K562 (cell line): Measurements from ENCODE around the gene CSNK1G2. TPM values are rescaled to one million over a fixed set of nuclear protein-coding genes. Genes with fewer than 3 reads are reported as not detected.

Experiments
- BCL6 ChIP-seq: fragments of 250-450 bp; sonication (Bioruptor Pico); IDR thresholded peaks from 2 replicates; pipeline ENCODE4 v1.4.0; 2020
- BDP1 ChIP-seq: IDR thresholded peaks from 3 replicates; pipeline ENCODE4 v1.6.1; 2011; ENCODE audit not compliant: insufficient read length, insufficient read depth
- CHD2 ChIP-seq: IDR thresholded peaks from 2 replicates; pipeline ENCODE4 v1.6.1; 2011; ENCODE audit warnings: low read depth, low read length
- CREB1 ChIP-seq, 2 experiments: sonication (generic) in 1 of 2; formaldehyde crosslinking in 1 of 2; IDR thresholded peaks; 2 replicates each; pipeline versions ENCODE4 v1.6.1 to v1.8.0; 2012 to 2022; ENCODE audit warnings: inconsistent platforms in 1 of 2, mild to moderate bottlenecking in 1 of 2, missing genetic modification reagents in 1 of 2, moderate library complexity in 1 of 2
- ESRRB ChIP-seq: fragments of 250-450 bp; sonication (Bioruptor Pico); IDR thresholded peaks from 2 replicates; pipeline ENCODE4 v1.5.0; 2020; ENCODE audit warnings: mild to moderate bottlenecking, moderate library complexity, borderline replicate concordance
- GABPB2 ChIP-seq: fragments of 250-450 bp; sonication (Bioruptor Pico); conservative IDR thresholded peaks from 2 replicates; pipeline ENCODE4 v1.5.1; 2021; ENCODE audit warnings: mild to moderate bottlenecking
- HMGXB4 ChIP-seq: sonication (generic); formaldehyde crosslinking; IDR thresholded peaks from 2 replicates; pipeline ENCODE4 v1.8.1; 2023; ENCODE audit warnings: mild to moderate bottlenecking, missing genetic modification reagents
- HNRNPUL1 ChIP-seq: fragments of 200-400 bp; formaldehyde crosslinking; IDR thresholded peaks from 2 replicates; pipeline ENCODE4 v1.6.1; 2017; ENCODE audit warnings: low read length
- KDM5B ChIP-seq: fragments of 200-600 bp; sonication (generic); IDR thresholded peaks from 2 replicates; pipeline ENCODE4 v1.6.1; 2012; ENCODE audit warnings: low read depth, mild to moderate bottlenecking, moderate library complexity, low read length, control low read depth, inconsistent platforms; ENCODE audit not compliant: insufficient replicate concordance
- MECOM ChIP-seq: fragments of 250-450 bp; sonication (Bioruptor Pico); IDR thresholded peaks from 2 replicates; pipeline ENCODE4 v1.8.0; 2022; ENCODE audit warnings: inconsistent platforms
- MEF2D ChIP-seq: conservative IDR thresholded peaks from 2 replicates; pipeline ENCODE4 v1.6.1; 2016; ENCODE audit warnings: low read depth, missing genetic modification characterization, missing compliant biosample characterization
- PHF8 ChIP-seq: fragments of 200-600 bp; sonication (generic); IDR thresholded peaks from 2 replicates; pipeline ENCODE4 v1.6.1; 2012; ENCODE audit warnings: mixed run types, mild to moderate bottlenecking, inconsistent platforms, low read length, moderate library complexity, borderline replicate concordance
- PKNOX1 ChIP-seq: fragments of 450-650 bp; IDR thresholded peaks from 2 replicates; pipeline ENCODE4 v1.6.1; 2016
- POLR3G ChIP-seq: IDR thresholded peaks from 2 replicates; pipeline ENCODE4 v1.6.1; 2011; ENCODE audit not compliant: insufficient read length, insufficient replicate concordance; ENCODE audit errors: extremely low read depth
- RBFOX2 ChIP-seq: fragments of 200-400 bp; formaldehyde crosslinking; IDR thresholded peaks from 2 replicates; pipeline ENCODE4 v1.6.1; 2017; ENCODE audit warnings: low read depth, mild to moderate bottlenecking, low read length, moderate library complexity
- RBM14 ChIP-seq: fragments of 200-400 bp; formaldehyde crosslinking; IDR thresholded peaks from 2 replicates; pipeline ENCODE4 v1.6.1; 2018; ENCODE audit warnings: low read depth, mild to moderate bottlenecking, low read length, moderate library complexity, borderline replicate concordance; ENCODE audit not compliant: insufficient read depth
- TAF1 ChIP-seq: IDR thresholded peaks from 2 replicates; pipeline ENCODE4 v1.6.1; 2011; ENCODE audit warnings: mild to moderate bottlenecking, low read length, moderate library complexity; ENCODE audit not compliant: insufficient read depth, control insufficient read depth, severe bottlenecking; ENCODE audit errors: extremely low read depth
- TAF15 ChIP-seq: fragments of 200-400 bp; formaldehyde crosslinking; IDR thresholded peaks from 2 replicates; pipeline ENCODE4 v1.6.1; 2017; ENCODE audit warnings: mild to moderate bottlenecking, low read depth, low read length, moderate library complexity
- ZC3H11A ChIP-seq: IDR thresholded peaks from 2 replicates; pipeline ENCODE4 v1.6.1; 2012; ENCODE audit warnings: low read depth, low read length, improper control_type of control experiment
- ZNF717 ChIP-seq: fragments of 250-450 bp; sonication (Bioruptor Pico); IDR thresholded peaks from 2 replicates; pipeline ENCODE4 v1.5.0; 2021
- polyA plus RNA-seq, 8 experiments: library from polyadenylated mRNA; depleted of rRNA in 4 of 8; stranded (reverse) in 5 of 8; unstranded in 3 of 8; fragments of >200 nt; fragmentation: Nextera tagmentation in 2 of 8; fragmentation: Illumina TruSeq in 1 of 8; extraction: Ambion mirVana in 2 of 8; extraction: Trizol in 1 of 8; gene quantifications; 2 replicates each; pipeline versions ENCODE4 v1.2.1 to v1.2.3, GENCODE V29; 2011 to 2014; ENCODE audit warnings: inconsistent platforms in 1 of 8, missing spikeins in 1 of 8
- total RNA-seq, 7 experiments: library from RNA; depleted of rRNA in 6 of 7; stranded (reverse); fragments of >200 nt in 6 of 7; fragmentation: Illumina TruSeq in 2 of 7; extraction: Trizol in 2 of 7; gene quantifications; 2 replicates each; pipeline versions ENCODE4 v1.2.1 to v1.2.3, GENCODE V29; 2011 to 2021; ENCODE audit warnings: low replicate concordance in 1 of 7
- TF ChIP-seq, protein P1 (sequence below): fragments of 450-650 bp; IDR thresholded peaks from 2 replicates; pipeline ENCODE4 v1.6.1; 2017; ENCODE audit warnings: antibody characterized with exemption
- TF ChIP-seq, protein P2 (sequence below): fragments of 250-450 bp; sonication (Bioruptor Pico); IDR thresholded peaks from 2 replicates; pipeline ENCODE4 v1.8.0; 2021; ENCODE audit warnings: mild to moderate bottlenecking, moderate library complexity

CSNK1G2 gene
- total and polyA plus RNA-seq, 9 of the 15 experiments (the other 6 are each of a cell fraction or from before 2014, with no cell fraction given), result 0.48 to 119 (median 49.5) TPM

DNA sequence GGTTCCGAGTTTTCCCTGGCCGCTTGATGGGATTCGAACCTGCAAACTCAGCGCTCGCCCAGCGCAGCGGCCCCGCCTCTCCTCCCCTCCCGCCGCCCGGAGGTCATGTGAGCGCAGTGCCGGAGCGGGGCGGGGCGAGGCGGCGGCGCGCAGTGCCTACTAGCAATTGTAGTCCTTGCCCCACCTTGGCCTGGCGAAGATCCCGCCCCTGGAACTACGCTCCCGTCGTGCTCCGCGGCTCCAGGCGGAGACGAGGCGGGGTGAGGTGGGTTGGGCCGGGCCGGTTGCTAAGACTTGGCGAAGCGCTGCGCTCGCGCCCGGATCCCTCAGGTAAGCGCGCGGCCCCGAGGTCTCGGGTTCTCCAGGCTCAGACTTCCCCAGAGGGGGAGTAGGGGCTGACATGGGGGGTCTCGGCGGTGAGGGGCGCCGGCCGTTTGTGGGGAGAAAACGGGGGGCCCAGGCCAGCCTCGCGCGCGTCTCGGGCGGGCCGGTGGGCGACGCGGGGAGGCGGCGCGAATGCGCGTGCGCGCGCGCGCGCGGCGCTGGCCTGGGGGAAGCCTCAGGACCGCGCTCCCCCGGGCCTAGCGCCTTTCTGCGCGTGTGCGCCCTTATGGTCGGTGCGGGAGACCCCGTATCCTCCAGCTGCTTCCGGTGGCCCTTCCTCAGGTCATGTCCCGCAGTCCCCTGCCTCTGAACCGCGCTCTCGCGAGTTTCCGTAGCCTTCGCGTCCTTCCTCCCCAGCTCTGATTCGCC is 35.7 kb upstream of the CSNK1G2 start, which contains the start of the genes ADAT3 and SCAMP4 (continued):
- TF ChIP-seq, protein P1, sequence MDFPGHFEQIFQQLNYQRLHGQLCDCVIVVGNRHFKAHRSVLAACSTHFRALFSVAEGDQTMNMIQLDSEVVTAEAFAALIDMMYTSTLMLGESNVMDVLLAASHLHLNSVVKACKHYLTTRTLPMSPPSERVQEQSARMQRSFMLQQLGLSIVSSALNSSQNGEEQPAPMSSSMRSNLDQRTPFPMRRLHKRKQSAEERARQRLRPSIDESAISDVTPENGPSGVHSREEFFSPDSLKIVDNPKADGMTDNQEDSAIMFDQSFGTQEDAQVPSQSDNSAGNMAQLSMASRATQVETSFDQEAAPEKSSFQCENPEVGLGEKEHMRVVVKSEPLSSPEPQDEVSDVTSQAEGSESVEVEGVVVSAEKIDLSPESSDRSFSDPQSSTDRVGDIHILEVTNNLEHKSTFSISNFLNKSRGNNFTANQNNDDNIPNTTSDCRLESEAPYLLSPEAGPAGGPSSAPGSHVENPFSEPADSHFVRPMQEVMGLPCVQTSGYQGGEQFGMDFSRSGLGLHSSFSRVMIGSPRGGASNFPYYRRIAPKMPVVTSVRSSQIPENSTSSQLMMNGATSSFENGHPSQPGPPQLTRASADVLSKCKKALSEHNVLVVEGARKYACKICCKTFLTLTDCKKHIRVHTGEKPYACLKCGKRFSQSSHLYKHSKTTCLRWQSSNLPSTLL, result no peak
- TF ChIP-seq BDP1, result no peak
- TF ChIP-seq TAF15, result no peak
- TF ChIP-seq CREB1 (IDR thresholded peaks at IDR 0.05), result peak; percentile 81
- TF ChIP-seq CREB1 (CRISPR knock-in tag; IDR thresholded peaks at IDR 0.05), result peak; percentile 89
- no peak for TF ChIP-seq ZNF717 (CRISPR knock-in tag)
- peak; percentile 22 for TF ChIP-seq TAF1
- peak; percentile 96 for TF ChIP-seq RBFOX2
- no peak for TF ChIP-seq POLR3G
- peak; percentile 75; the same call in 1 of the 2 replicates for TF ChIP-seq PHF8
- TF ChIP-seq CHD2, result peak; percentile 96
- TF ChIP-seq PKNOX1, result no peak
- TF ChIP-seq HMGXB4 (CRISPR knock-in tag), result 0 out of 2 replicates have a peak, but pooled peaks have one; percentile 37
- TF ChIP-seq MECOM, result 0 out of 2 replicates have a peak, but pooled peaks have one; percentile 46
- no peak for TF ChIP-seq BCL6 (CRISPR knock-in tag)
- TF ChIP-seq ESRRB (CRISPR knock-in tag), result no peak
- no peak for TF ChIP-seq MEF2D
- TF ChIP-seq KDM5B, result peak; percentile 35
- TF ChIP-seq ZC3H11A, result no peak
- no peak for TF ChIP-seq GABPB2 (CRISPR knock-in tag)
- TF ChIP-seq RBM14, result no peak
- TF ChIP-seq, protein P2, sequence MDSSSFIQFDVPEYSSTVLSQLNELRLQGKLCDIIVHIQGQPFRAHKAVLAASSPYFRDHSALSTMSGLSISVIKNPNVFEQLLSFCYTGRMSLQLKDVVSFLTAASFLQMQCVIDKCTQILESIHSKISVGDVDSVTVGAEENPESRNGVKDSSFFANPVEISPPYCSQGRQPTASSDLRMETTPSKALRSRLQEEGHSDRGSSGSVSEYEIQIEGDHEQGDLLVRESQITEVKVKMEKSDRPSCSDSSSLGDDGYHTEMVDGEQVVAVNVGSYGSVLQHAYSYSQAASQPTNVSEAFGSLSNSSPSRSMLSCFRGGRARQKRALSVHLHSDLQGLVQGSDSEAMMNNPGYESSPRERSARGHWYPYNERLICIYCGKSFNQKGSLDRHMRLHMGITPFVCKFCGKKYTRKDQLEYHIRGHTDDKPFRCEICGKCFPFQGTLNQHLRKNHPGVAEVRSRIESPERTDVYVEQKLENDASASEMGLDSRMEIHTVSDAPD (CRISPR knock-in tag), result no peak
- no peak for TF ChIP-seq HNRNPUL1
